H1 (cell line): Measurements from ENCODE around the gene AP4M1. TPM values are rescaled to one million over a fixed set of nuclear protein-coding genes. Genes with fewer than 3 reads are reported as not detected.

Experiments used
- BACH1 ChIP-seq: IDR thresholded peaks from 2 replicates; pipeline ENCODE4 v1.6.1; 2012; ENCODE audit warnings: low read length, improper control_type of control experiment
- CBX8 ChIP-seq: fragments of 300-800, 300-1000 bp; sonication (generic); IDR thresholded peaks from 2 replicates; pipeline ENCODE4 v1.7.1; 2016; ENCODE audit warnings: low read depth, low read length, borderline replicate concordance
- CEBPB ChIP-seq: IDR thresholded peaks from 2 replicates; pipeline ENCODE4 v1.6.1; 2012; ENCODE audit warnings: low read depth, low read length
- CHD2 ChIP-seq: IDR thresholded peaks from 2 replicates; pipeline ENCODE4 v1.6.1; 2012; ENCODE audit warnings: low read length, improper control_type of control experiment
- CTCF ChIP-seq, 3 experiments: IDR thresholded peaks; 1 replicate in 2 of 3; 2 replicates in 1 of 3; pipeline versions ENCODE4 v1.5.1 to v1.6.1; 2011; ENCODE audit warnings: low read length in 3 of 3, mild to moderate bottlenecking in 3 of 3, inconsistent platforms in 2 of 3, low read depth in 1 of 3, moderate library complexity in 1 of 3; ENCODE audit not compliant: insufficient read depth in 1 of 3; ENCODE audit errors: control extremely low read depth in 1 of 3
- EGR1 ChIP-seq: IDR thresholded peaks from 2 replicates; pipeline ENCODE4 v1.6.1; 2011; ENCODE audit warnings: low read depth, low read length, borderline replicate concordance
- GABPA ChIP-seq: IDR thresholded peaks from 2 replicates; pipeline ENCODE4 v1.6.1; 2011; ENCODE audit warnings: mild to moderate bottlenecking, low read length, moderate library complexity, borderline replicate concordance; ENCODE audit not compliant: insufficient read depth
- HDAC2 ChIP-seq, 2 experiments: fragments of 300-600 bp in 1 of 2; sonication (generic) in 1 of 2; IDR thresholded peaks; 2 replicates each; pipeline ENCODE4 v1.6.1; 2011 to 2012; ENCODE audit warnings: low read depth in 2 of 2, low read length in 2 of 2, mild to moderate bottlenecking in 2 of 2, moderate library complexity in 2 of 2, borderline replicate concordance in 1 of 2, inconsistent platforms in 1 of 2
- KDM4A ChIP-seq: IDR thresholded peaks from one replicate; pipeline ENCODE4 v1.7.1; 2012; ENCODE audit warnings: low read depth, mild to moderate bottlenecking, moderate library complexity, low read length, inconsistent platforms; ENCODE audit not compliant: severe bottlenecking
- NANOG ChIP-seq: IDR thresholded peaks from 2 replicates; pipeline ENCODE4 v1.6.1; 2011; ENCODE audit warnings: low read length, low read depth, mild to moderate bottlenecking, inconsistent platforms; ENCODE audit not compliant: insufficient read depth, poor library complexity, severe bottlenecking
- NRF1 ChIP-seq: IDR thresholded peaks from 2 replicates; pipeline ENCODE4 v1.6.1; 2011; ENCODE audit warnings: mild to moderate bottlenecking, low read depth, low read length, improper control_type of control experiment
- POLR2A ChIP-seq, 2 experiments: IDR thresholded peaks; 1 replicate in 1 of 2; 2 replicates in 1 of 2; pipeline ENCODE4 v1.6.1; 2011; ENCODE audit warnings: low read depth in 2 of 2, low read length in 2 of 2, mild to moderate bottlenecking in 2 of 2; ENCODE audit errors: control extremely low read depth in 1 of 2
- RFX5 ChIP-seq: IDR thresholded peaks from 2 replicates; pipeline ENCODE4 v1.6.1; 2011; ENCODE audit warnings: low read depth, low read length, improper control_type of control experiment, borderline replicate concordance
- RNF2 ChIP-seq: fragments of 200-900, 300-1000 bp; sonication (generic); IDR thresholded peaks from 2 replicates; pipeline ENCODE4 v1.7.1; 2016; ENCODE audit warnings: borderline replicate concordance, low read depth, mild to moderate bottlenecking, antibody characterized with exemption, low read length; ENCODE audit not compliant: poor library complexity, severe bottlenecking; ENCODE audit errors: missing control alignments
- SAP30 ChIP-seq: fragments of 300-600 bp; sonication (generic); IDR thresholded peaks from 2 replicates; pipeline ENCODE4 v1.7.1; 2012; ENCODE audit warnings: low read length, moderate library complexity, mild to moderate bottlenecking, inconsistent platforms; ENCODE audit not compliant: insufficient read depth, insufficient replicate concordance
- SIRT6 ChIP-seq: IDR thresholded peaks from one replicate; pipeline ENCODE4 v1.7.1; 2012; ENCODE audit warnings: low read length, inconsistent platforms
- SP1 ChIP-seq: IDR thresholded peaks from 2 replicates; pipeline ENCODE4 v1.6.1; 2011; ENCODE audit warnings: low read depth, low read length
- SP2 ChIP-seq: IDR thresholded peaks from 2 replicates; pipeline ENCODE4 v1.6.1; 2012; ENCODE audit warnings: mild to moderate bottlenecking, low read length, inconsistent platforms
- SRF ChIP-seq: IDR thresholded peaks from 2 replicates; pipeline ENCODE4 v1.6.1; 2011; ENCODE audit warnings: mild to moderate bottlenecking, low read depth, low read length, moderate library complexity
- TBP ChIP-seq: IDR thresholded peaks from 2 replicates; pipeline ENCODE4 v1.6.1; 2011; ENCODE audit warnings: low read depth, low read length, improper control_type of control experiment
- USF2 ChIP-seq: IDR thresholded peaks from 2 replicates; pipeline ENCODE4 v1.6.1; 2011; ENCODE audit warnings: low read length, improper control_type of control experiment
- YY1 ChIP-seq: IDR thresholded peaks from 2 replicates; pipeline ENCODE4 v1.6.1; 2011; ENCODE audit warnings: low read depth, mild to moderate bottlenecking, low read length
- polyA plus RNA-seq, 7 experiments: library from polyadenylated mRNA; depleted of rRNA in 3 of 7; stranded (reverse) in 5 of 7; unstranded in 2 of 7; fragments of >200 nt in 5 of 7; fragments of 200-250 nt in 2 of 7; gene quantifications; 1 replicate in 5 of 7; 2 replicates in 1 of 7; 4 replicates in 1 of 7; pipeline versions ENCODE4 v1.2.1 to v1.2.3, GENCODE V29; 2011 to 2013; ENCODE audit warnings: missing spikeins in 2 of 7, mixed read lengths in 2 of 7
- total RNA-seq: library from RNA; stranded (reverse); fragmentation: NEBNext Ultra II Directional; extraction: Animal tissue kit (Norgen Biotek cat#: 25700); gene quantifications from 2 replicates; pipeline ENCODE4 v1.2.1, GENCODE V29; 2021

The AP4M1 gene
- total and polyA plus RNA-seq, 2 of the 8 experiments (the other 6 are each of a cell fraction or from before 2014, with no cell fraction given), result 15.2 to 16.6 TPM

DNA sequence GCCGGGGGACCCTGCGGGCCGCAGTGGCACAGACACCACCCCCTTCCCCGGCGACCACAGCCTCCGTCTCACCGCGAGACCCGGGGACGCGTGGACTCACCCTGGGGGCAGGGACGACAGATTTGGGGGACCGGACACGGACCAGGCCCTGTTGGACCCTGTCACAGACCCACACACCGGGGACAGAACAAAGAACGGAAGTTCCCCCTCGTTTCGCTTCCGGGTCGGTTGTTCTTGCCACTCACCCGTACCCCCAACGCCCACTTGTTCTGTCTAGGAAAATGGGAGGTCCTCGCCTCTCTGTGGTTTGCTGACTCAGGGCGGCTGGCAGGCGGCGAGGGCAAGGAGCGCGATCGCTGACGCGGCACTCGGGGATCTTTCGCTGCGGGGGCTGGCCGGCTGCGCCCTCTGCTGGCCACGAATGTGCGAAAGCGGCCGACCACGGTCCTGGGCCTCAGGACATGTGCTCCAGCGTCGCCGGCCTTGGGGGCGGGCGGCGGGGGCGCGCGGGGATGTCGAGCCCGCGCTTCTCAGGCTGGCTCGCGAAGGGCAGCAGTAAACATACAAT is 19.8 kb upstream of the AP4M1 start, which contains the start of gene ZNF3 (continued):
- peak; percentile 58 to 61; a peak in 2 of 4 replicates for TF ChIP-seq HDAC2 (IDR thresholded peaks at IDR 0.05; ENCODE audit: borderline replicate concordance in 1 of 2, low read depth in 2 of 2, low read length in 2 of 2)
- TF ChIP-seq USF2, result peak; percentile 30; the same call in 1 of the 2 replicates
- TF ChIP-seq CBX8, result no peak
- TF ChIP-seq TBP, result peak; percentile 90
- peak; percentile 81 for TF ChIP-seq CHD2
- no peak for TF ChIP-seq RNF2
- peak; percentile 59 for TF ChIP-seq SRF
- TF ChIP-seq YY1, result peak; percentile 55
- peak; percentile 96 for TF ChIP-seq SP2
- peak; percentile 42 for TF ChIP-seq KDM4A
- TF ChIP-seq CTCF (IDR thresholded peaks at IDR 0.05; ENCODE audit: control extremely low read depth in 1 of 3, insufficient read depth in 1 of 3, low read depth in 1 of 3, low read length in 3 of 3), result peak; percentile 84 to 94 (median 85)
- peak; percentile 4 for TF ChIP-seq SAP30
- peak; percentile 98 for TF ChIP-seq GABPA
- TF ChIP-seq CEBPB, result no peak
- TF ChIP-seq NANOG, result peak; percentile 79
- TF ChIP-seq BACH1, result peak; percentile 100
- TF ChIP-seq SP1, result peak; percentile 87
- no peak for TF ChIP-seq SIRT6
- TF ChIP-seq RFX5, result no peak
- TF ChIP-seq POLR2A (IDR thresholded peaks at IDR 0.05; ENCODE audit: control extremely low read depth in 1 of 2, low read depth in 2 of 2, low read length in 2 of 2), result peak; percentile 77 to 95
- peak; percentile 98 for TF ChIP-seq EGR1
- TF ChIP-seq NRF1, result no peak
